Fibroblast of lung (primary cell): Measurements from ENCODE around the gene MED10.

Source experiments
- CTCF ChIP-seq, 2 donors: IDR thresholded peaks in 1 of 2; conservative IDR thresholded peaks in 1 of 2; 1 replicate in 1 of 2; 2 replicates in 1 of 2; pipeline ENCODE4 v1.5.1; 2011 to 2012; ENCODE audit warnings: low read length in 2 of 2, control low read depth in 1 of 2, inconsistent platforms in 1 of 2, low read depth in 1 of 2, mild to moderate bottlenecking in 1 of 2
- EZH2 ChIP-seq: IDR thresholded peaks from 2 replicates; pipeline ENCODE4 v1.5.1; 2012; ENCODE audit warnings: low read length, control low read depth, mild to moderate bottlenecking; ENCODE audit errors: missing control alignments

DNA sequence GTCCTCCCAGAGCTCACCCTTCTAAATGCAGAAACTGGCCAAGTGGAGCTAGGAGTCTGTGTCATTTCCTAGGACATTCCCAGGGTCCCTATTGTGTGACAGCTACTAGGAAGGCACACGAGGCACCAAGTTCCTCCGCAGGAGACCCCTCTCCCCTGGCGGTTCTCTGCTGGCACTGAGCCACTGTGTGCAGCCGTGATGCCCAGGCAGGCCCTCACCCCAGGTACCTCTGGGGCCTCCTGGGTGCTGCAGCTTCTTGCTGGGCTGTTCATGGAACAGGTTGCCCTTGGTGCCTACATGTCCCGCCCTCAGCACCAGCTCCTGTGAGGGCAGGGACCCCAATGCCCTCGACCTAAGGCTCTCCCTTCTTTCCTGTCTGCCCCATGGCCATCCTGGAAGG lies 23.1 kb downstream of the MED10 start:
- TF ChIP-seq CTCF (conservative IDR thresholded peaks at IDR 0.05 in 1 of 2, IDR thresholded peaks at IDR 0.05 in 1 of 2; ENCODE audit: low read depth in 1 of 2, low read length in 2 of 2), result no peak
- no peak for TF ChIP-seq EZH2
